H9 (cell line): Measurements from ENCODE around the gene FILIP1. TPM values are rescaled to one million over a fixed set of nuclear protein-coding genes. Genes with fewer than 3 reads are reported as not detected.

Experiments used
- DNase-seq: peaks from one replicate; pipeline ENCODE4 v3.0.0-alpha.2; 2017
- H2AFZ ChIP-seq: one replicate; pipeline ENCODE4 v1.6.1; 2013; ENCODE audit warnings: mild to moderate bottlenecking, low read length, control low read depth, moderate library complexity
- H2AK5ac ChIP-seq: 2 replicates; pipeline ENCODE4 v1.6.1; 2013; ENCODE audit warnings: low read length, control low read depth, mixed read lengths; ENCODE audit not compliant: insufficient read length
- H2BK120ac ChIP-seq: one replicate; pipeline ENCODE4 v1.6.1; 2013; ENCODE audit warnings: low read depth, mild to moderate bottlenecking, low read length, control low read depth, inconsistent platforms; ENCODE audit not compliant: poor library complexity, severe bottlenecking
- H2BK12ac ChIP-seq: 2 replicates; pipeline ENCODE4 v1.6.1; 2013; ENCODE audit warnings: low read length, control low read depth, mixed read lengths, low read depth; ENCODE audit not compliant: insufficient read length
- H2BK15ac ChIP-seq: 2 replicates; pipeline ENCODE4 v1.6.1; 2013; ENCODE audit warnings: low read depth, low read length, control low read depth
- H2BK20ac ChIP-seq: one replicate; pipeline ENCODE4 v1.6.1; 2013; ENCODE audit warnings: low read depth, mild to moderate bottlenecking, low read length, control low read depth, inconsistent platforms; ENCODE audit not compliant: poor library complexity, severe bottlenecking
- H2BK5ac ChIP-seq: 2 replicates; pipeline ENCODE4 v1.6.1; 2013; ENCODE audit warnings: low read length, control low read depth, mixed read lengths; ENCODE audit not compliant: insufficient read length
- H3K14ac ChIP-seq: 2 replicates; pipeline ENCODE4 v1.6.1; 2013; ENCODE audit warnings: low read length, control low read depth; ENCODE audit not compliant: insufficient read depth
- H3K18ac ChIP-seq: 2 replicates; pipeline ENCODE4 v1.6.1; 2013; ENCODE audit warnings: low read depth, mild to moderate bottlenecking, mixed read lengths, low read length, control low read depth; ENCODE audit not compliant: insufficient read length
- H3K23ac ChIP-seq: 2 replicates; pipeline ENCODE4 v1.6.1; 2013; ENCODE audit warnings: low read length, control low read depth, mixed read lengths, low read depth; ENCODE audit not compliant: insufficient read length
- H3K23me2 ChIP-seq: 2 replicates; pipeline ENCODE4 v1.6.1; 2013; ENCODE audit warnings: low read depth, mild to moderate bottlenecking, mixed read lengths, low read length, control low read depth; ENCODE audit not compliant: insufficient read length, poor library complexity, severe bottlenecking
- H3K27ac ChIP-seq: 2 replicates; pipeline ENCODE4 v1.5.1; 2013; ENCODE audit warnings: low read length, control low read depth, mixed read lengths, low read depth; ENCODE audit not compliant: insufficient read length
- H3K27me3 ChIP-seq: 2 replicates; pipeline ENCODE4 v1.6.1; 2013; ENCODE audit warnings: low read length, control low read depth, inconsistent platforms; ENCODE audit not compliant: insufficient read depth
- H3K4ac ChIP-seq: 2 replicates; pipeline ENCODE4 v1.6.1; 2013; ENCODE audit warnings: low read depth, mild to moderate bottlenecking, control low read depth, inconsistent platforms, low read length, moderate library complexity
- H3K4me1 ChIP-seq: 2 replicates; pipeline ENCODE4 v1.6.1; 2013; ENCODE audit warnings: low read length, control low read depth, inconsistent platforms; ENCODE audit not compliant: insufficient read depth
- H3K4me2 ChIP-seq: 2 replicates; pipeline ENCODE4 v1.6.1; 2013; ENCODE audit warnings: low read length, control low read depth, mixed read lengths; ENCODE audit not compliant: insufficient read length, insufficient read depth
- H3K56ac ChIP-seq: 2 replicates; pipeline ENCODE4 v1.6.1; 2013; ENCODE audit warnings: low read depth, mild to moderate bottlenecking, mixed read lengths, low read length, control low read depth; ENCODE audit not compliant: insufficient read length
- H3K79me1 ChIP-seq: 2 replicates; pipeline ENCODE4 v1.6.1; 2013; ENCODE audit warnings: low read depth, mild to moderate bottlenecking, moderate library complexity, low read length, control low read depth, inconsistent platforms; ENCODE audit not compliant: insufficient read depth, poor library complexity, severe bottlenecking
- H3K79me2 ChIP-seq: 2 replicates; pipeline ENCODE4 v1.6.1; 2013; ENCODE audit warnings: low read length, control low read depth, inconsistent platforms; ENCODE audit not compliant: insufficient read depth
- H3K9ac ChIP-seq: 2 replicates; pipeline ENCODE4 v1.6.1; 2013; ENCODE audit warnings: low read length, control low read depth, mixed read lengths; ENCODE audit not compliant: insufficient read length; ENCODE audit errors: extremely low read depth
- H3K9me3 ChIP-seq: one replicate; pipeline ENCODE4 v1.6.1; 2013; ENCODE audit warnings: low read depth, low read length, inconsistent platforms; ENCODE audit not compliant: control insufficient read depth
- H3T11ph ChIP-seq: one replicate; pipeline ENCODE4 v1.6.1; 2013; ENCODE audit warnings: mild to moderate bottlenecking, low read length, control low read depth, inconsistent platforms
- H4K20me1 ChIP-seq: one replicate; pipeline ENCODE4 v1.6.1; 2013; ENCODE audit not compliant: control insufficient read depth, insufficient read length, insufficient read depth
- H4K5ac ChIP-seq: 2 replicates; pipeline ENCODE4 v1.6.1; 2013; ENCODE audit warnings: low read depth, mild to moderate bottlenecking, mixed read lengths, low read length, control low read depth; ENCODE audit not compliant: insufficient read length
- H4K8ac ChIP-seq: replicated peaks from 2 replicates; pipeline ENCODE4 v1.6.1; 2013; ENCODE audit warnings: low read length, control low read depth, mixed read lengths, low read depth; ENCODE audit not compliant: insufficient read length
- H4K91ac ChIP-seq: 2 replicates; pipeline ENCODE4 v1.6.1; 2013; ENCODE audit warnings: low read depth, mild to moderate bottlenecking, moderate library complexity, mixed read lengths, low read length, control low read depth; ENCODE audit not compliant: insufficient read length
- H3K27ac Mint-ChIP-seq, 3 experiments: 2 replicates in 2 of 3; 3 replicates in 1 of 3; pipeline ENCODE4 v1.8.0; 2020 to 2021; ENCODE audit warnings: mixed read lengths in 3 of 3, mild to moderate bottlenecking in 1 of 3, moderate library complexity in 1 of 3
- H3K27me3 Mint-ChIP-seq: 2 replicates; pipeline ENCODE4 v1.8.0; 2021; ENCODE audit warnings: low read depth, mild to moderate bottlenecking, moderate library complexity, mixed read lengths
- H3K36me3 Mint-ChIP-seq, 3 experiments: 2 replicates in 2 of 3; 3 replicates in 1 of 3; pipeline ENCODE4 v1.8.0; 2020 to 2021; ENCODE audit warnings: low read depth in 3 of 3, mixed read lengths in 3 of 3; ENCODE audit not compliant: insufficient read depth in 1 of 3
- H3K4me1 Mint-ChIP-seq, 2 experiments: 2 replicates each; pipeline ENCODE4 v1.8.0; 2020; ENCODE audit warnings: mixed read lengths in 2 of 2
- H3K4me3 Mint-ChIP-seq, 2 experiments: 2 replicates in 1 of 2; 3 replicates in 1 of 2; pipeline ENCODE4 v1.8.0; 2020 to 2021; ENCODE audit warnings: mild to moderate bottlenecking in 2 of 2, mixed read lengths in 2 of 2, moderate library complexity in 1 of 2
- H3K9me3 Mint-ChIP-seq, 2 experiments: 2 replicates in 1 of 2; 3 replicates in 1 of 2; pipeline ENCODE4 v1.8.0; 2020; ENCODE audit warnings: mild to moderate bottlenecking in 2 of 2, mixed read lengths in 2 of 2, moderate library complexity in 1 of 2
- CTCF ChIP-seq: fragments of 200-600 bp; sonication (generic); conservative IDR thresholded peaks from 3 replicates; pipeline ENCODE4 v1.8.0; 2021; ENCODE audit warnings: antibody characterized with exemption, mild to moderate bottlenecking
- WGBS: extraction: QIAGEN DNeasy Blood & Tissue Kit; methylation state at CpG from one replicate; pipeline ENCODE4 v1.1.7; 2013; ENCODE audit warnings: missing lambda C conversion rate, low lambda C conversion rate, mixed read lengths; ENCODE audit not compliant: insufficient read length; ENCODE audit errors: extremely low coverage; 5-methylcytosine and 5-hydroxymethylcytosine counted together
- total RNA-seq: library from RNA; stranded (reverse); gene quantifications from 2 replicates; pipeline ENCODE4 v1.2.1, GENCODE V29; 2021

Gene FILIP1
- total RNA-seq, 1 experiment from 2014 or later: 10.5 TPM

GRCh38 chr6:75460681-75461080 lies 32.9 kb downstream of the FILIP1 start:
- Histone ChIP-seq H4K8ac (no peak overlapping the region), H3K18ac (no peak overlapping the region), H3K14ac (no peak overlapping the region), H2BK20ac (no peak overlapping the region), H2BK5ac (no peak overlapping the region), H2BK120ac (no peak overlapping the region), H3T11ph (no peak overlapping the region), H2AK5ac (no peak overlapping the region), H3K27me3 (no peaks in the 10 kb centered on the region), H3K27ac (no peak overlapping the region), H2AFZ (no peak overlapping the region), H3K79me2 (no peaks in the 10 kb centered on the region), H3K56ac (no peak overlapping the region), H3K79me1 (no peaks in the 10 kb centered on the region), H3K4me1 (no peaks in the 10 kb centered on the region), H3K9ac (no peak overlapping the region), H3K9me3 (no peaks in the 10 kb centered on the region), H4K20me1 (no peaks in the 10 kb centered on the region), H3K23me2 (no peaks in the 10 kb centered on the region), H4K91ac (no peak overlapping the region), H3K23ac (no peak overlapping the region), H2BK12ac (no peak overlapping the region), H3K4me2 (no peak overlapping the region), H3K4ac (no peak overlapping the region), H2BK15ac (no peak overlapping the region), H4K5ac (no peak overlapping the region)
- no peak for TF ChIP-seq CTCF
- Mint-ChIP-seq H3K36me3 (no peaks in the 10 kb centered on the region; a peak in 1 of 7 replicates), H3K4me1 (no peaks in the 10 kb centered on the region), H3K27ac (no peak overlapping the region), H3K9me3 (no peaks in the 10 kb centered on the region), H3K4me3 (no peak overlapping the region), H3K27me3 (no peaks in the 10 kb centered on the region)
- no CpG with 5 or more reads among the region's 2 CpGs for WGBS
- no peak for DNase-seq
